Nephron progenitor cell (in vitro differentiated cells): ENCODE measurements around the gene SSNA1.
A peak's percentile ranks its signal among the peaks of the same experiment; 100 is the strongest.

ENCODE experiments used
- DNase-seq: peaks from one replicate; pipeline ENCODE4 v3.0.0; 2021
- H3K27ac Mint-ChIP-seq: 2 replicates; pipeline ENCODE4 v1.8.0; 2021; ENCODE audit warnings: mild to moderate bottlenecking, moderate library complexity, mixed read lengths
- H3K27me3 Mint-ChIP-seq: 2 replicates; pipeline ENCODE4 v1.8.0; 2021; ENCODE audit warnings: mild to moderate bottlenecking, low read depth, mixed read lengths; ENCODE audit not compliant: poor library complexity
- H3K36me3 Mint-ChIP-seq: 2 replicates; pipeline ENCODE4 v1.8.0; 2021; ENCODE audit warnings: low read depth, mixed read lengths
- H3K4me1 Mint-ChIP-seq: 2 replicates; pipeline ENCODE4 v1.8.0; 2021; ENCODE audit warnings: mixed read lengths
- H3K4me3 Mint-ChIP-seq: 2 replicates; pipeline ENCODE4 v1.8.0; 2021; ENCODE audit warnings: mild to moderate bottlenecking, moderate library complexity, mixed read lengths
- H3K9me3 Mint-ChIP-seq: 2 replicates; pipeline ENCODE4 v1.8.0; 2021; ENCODE audit warnings: mild to moderate bottlenecking, moderate library complexity, mixed read lengths
- TF ChIP-seq, protein P1 (sequence below): fragments of 200-600 bp; sonication (generic); IDR thresholded peaks from 2 replicates; pipeline ENCODE4 v1.5.0; 2021; ENCODE audit warnings: antibody characterized with exemption

SSNA1 gene

DNA sequence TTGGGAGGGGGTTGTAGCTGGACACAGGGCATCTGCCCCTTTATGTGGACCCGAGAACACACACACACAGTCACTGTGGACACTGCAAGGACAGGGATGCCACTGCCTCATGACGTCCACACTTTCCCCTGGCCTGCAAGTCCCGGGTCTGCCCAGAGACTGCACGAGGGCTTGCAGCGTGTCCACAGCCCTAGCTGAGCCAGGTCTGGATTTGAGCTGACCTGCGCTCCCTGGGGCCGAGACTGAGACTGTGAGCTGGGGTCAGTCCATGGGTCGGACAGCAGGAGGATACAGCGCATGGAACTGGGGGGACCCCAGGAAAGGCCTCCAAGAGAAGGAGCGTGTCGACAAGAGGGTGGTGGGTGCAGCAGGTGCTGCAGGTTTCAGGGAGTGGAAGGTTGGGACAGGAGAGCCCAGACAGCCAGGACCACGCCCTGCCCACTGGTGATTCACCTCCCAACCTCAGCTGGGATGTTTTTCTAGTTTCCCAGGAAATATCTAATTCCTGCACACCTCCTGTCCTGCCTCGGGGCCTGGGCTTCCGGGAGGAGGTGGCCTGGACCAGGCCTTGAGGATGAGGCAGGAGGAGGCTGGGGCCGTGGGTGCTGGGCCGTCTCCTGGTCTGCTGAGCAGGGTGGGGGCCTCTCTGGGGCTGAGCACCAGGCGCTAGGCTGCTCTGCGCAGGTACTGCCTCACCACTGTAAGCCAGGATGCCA, 38.0 kb downstream of the SSNA1 start:
- H3K4me3 Mint-ChIP-seq: no peak overlapping the region
- TF ChIP-seq, protein P1, sequence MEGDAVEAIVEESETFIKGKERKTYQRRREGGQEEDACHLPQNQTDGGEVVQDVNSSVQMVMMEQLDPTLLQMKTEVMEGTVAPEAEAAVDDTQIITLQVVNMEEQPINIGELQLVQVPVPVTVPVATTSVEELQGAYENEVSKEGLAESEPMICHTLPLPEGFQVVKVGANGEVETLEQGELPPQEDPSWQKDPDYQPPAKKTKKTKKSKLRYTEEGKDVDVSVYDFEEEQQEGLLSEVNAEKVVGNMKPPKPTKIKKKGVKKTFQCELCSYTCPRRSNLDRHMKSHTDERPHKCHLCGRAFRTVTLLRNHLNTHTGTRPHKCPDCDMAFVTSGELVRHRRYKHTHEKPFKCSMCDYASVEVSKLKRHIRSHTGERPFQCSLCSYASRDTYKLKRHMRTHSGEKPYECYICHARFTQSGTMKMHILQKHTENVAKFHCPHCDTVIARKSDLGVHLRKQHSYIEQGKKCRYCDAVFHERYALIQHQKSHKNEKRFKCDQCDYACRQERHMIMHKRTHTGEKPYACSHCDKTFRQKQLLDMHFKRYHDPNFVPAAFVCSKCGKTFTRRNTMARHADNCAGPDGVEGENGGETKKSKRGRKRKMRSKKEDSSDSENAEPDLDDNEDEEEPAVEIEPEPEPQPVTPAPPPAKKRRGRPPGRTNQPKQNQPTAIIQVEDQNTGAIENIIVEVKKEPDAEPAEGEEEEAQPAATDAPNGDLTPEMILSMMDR: no peak
- H3K9me3 Mint-ChIP-seq: no peaks in the 10 kb centered on the region
- no peak overlapping the region for H3K27ac Mint-ChIP-seq
- no peak for DNase-seq
- H3K4me1 Mint-ChIP-seq: peaks cover 14% of the 10 kb centered on the region
- H3K36me3 Mint-ChIP-seq: no peaks in the 10 kb centered on the region
- peaks cover 4% of the 10 kb centered on the region for H3K27me3 Mint-ChIP-seq

DNA sequence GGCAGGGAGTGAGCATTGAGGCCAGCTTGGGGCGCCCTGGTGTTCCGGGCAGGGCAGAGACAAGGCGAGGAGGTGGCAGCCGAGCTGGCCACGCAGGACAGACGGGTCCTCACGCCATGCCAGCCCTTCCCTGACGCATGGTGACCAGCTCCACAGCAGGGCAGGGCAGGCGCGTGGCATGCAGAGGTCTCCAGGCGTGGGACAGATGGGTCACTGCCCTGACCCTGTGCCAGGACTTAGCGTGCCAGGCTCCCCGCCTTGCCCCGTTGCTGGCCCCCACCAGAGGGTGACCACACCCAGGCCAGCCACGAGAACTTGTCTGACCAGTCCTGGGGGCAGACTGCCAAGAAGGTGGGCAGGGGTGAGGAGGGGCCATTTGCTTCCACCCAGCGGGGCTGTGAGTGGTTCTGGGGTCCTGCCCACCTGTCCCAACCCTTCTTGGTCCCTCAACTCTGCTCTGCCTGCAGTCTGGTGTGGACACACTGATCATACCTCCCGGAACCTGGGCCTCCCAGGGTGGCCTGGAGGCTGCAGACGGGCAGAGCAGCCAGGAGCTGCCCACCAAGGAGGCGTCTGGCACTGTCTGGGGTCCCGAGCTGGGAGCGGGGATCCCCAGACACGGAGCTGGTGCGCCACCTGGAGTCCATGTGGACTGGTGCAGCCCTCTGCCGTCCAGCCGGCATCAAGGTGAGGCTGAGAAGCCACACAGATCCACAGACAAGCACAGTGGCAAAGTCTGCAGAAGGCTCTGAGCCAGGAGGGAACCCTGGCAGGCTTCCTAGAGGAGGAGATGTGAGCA, 38.8 kb downstream of the SSNA1 start, which contains the start of gene RNF224:
Gene RNF224 (plus strand): TSS at position 449 of the 799 bp plus-strand sequence. CDS start 834 bp downstream, outside the sequence.
- Mint-ChIP-seq H3K4me3 (peak within 1 kb of the TSS; percentile 46), H3K27ac (no peak within 1 kb of the TSS), H3K36me3 (no peaks in the 10 kb centered on the region), H3K4me1 (peaks cover 14% of the 10 kb centered on the region), H3K27me3 (peaks cover 4% of the 10 kb centered on the region), H3K9me3 (no peaks in the 10 kb centered on the region)
- peak; percentile 89 for DNase-seq
- TF ChIP-seq, protein P1: peak; percentile 83

DNA sequence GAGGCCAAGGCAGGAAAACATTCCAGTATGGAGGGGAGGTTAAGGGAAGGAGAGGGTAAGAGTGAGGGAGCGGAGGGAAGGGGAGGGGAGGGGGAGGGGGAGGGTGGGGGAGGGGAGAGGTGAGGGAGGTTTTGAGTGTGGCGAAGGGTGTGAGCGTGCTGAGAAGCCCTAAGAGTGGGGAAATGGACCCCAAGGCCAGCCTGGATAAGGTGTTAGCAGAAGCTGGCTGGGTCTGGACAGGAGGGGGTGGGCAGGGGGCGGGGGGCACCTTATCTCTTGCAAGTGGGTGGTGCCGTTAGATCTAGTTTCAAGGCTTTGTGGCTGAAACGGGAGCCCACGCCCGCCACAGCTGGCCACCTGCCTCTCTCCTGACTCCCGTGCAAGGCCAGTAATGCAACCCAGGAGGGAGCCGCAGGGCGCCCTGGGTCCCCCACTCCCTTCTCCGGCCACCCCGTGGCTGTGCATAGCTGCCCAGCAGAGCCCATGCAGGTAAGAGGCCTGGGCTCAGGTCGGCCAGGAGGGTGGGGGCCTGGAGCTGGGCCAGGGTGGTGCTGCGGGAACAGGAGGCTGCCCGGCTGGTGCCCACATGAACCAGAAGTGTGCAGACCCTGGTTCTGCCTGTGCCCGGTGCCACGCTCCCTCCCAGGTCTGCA, 39.5 kb downstream of the SSNA1 start:
- peaks cover under 1% of the 10 kb centered on the region for H3K27me3 Mint-ChIP-seq
- TF ChIP-seq, protein P1: no peak
- no peaks in the 10 kb centered on the region for H3K9me3 Mint-ChIP-seq
- H3K36me3 Mint-ChIP-seq: no peaks in the 10 kb centered on the region
- no peak for DNase-seq
- H3K27ac Mint-ChIP-seq: no peak overlapping the region
- H3K4me3 Mint-ChIP-seq: peak overlapping the region; percentile 46
- H3K4me1 Mint-ChIP-seq: peaks cover 14% of the 10 kb centered on the region

DNA sequence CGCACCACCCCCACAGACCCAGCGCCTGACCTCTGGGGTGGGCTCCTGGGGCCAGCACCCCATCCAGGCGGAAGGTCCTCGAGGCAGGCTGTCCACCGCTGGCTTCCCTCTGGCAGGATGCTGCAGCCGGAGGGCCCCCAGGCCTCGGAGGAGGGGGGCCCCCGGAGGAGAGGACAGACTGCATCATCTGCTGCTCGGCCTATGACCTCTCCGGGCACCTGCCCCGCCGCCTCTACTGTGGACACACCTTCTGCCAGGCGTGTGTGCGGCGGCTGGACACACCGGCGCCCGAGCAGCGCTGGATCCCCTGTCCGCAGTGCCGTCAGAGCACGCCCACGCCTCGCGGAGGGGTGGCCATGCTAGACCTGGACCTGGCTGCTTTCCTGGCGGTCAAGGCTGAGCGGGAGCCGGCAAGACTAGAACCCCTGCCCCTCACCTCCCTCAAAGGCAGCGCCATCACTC, 40.1 kb downstream of the SSNA1 start:
- Mint-ChIP-seq H3K4me3 (no peak overlapping the region), H3K27ac (no peak overlapping the region), H3K36me3 (no peaks in the 10 kb centered on the region), H3K9me3 (no peaks in the 10 kb centered on the region), H3K4me1 (peaks cover 14% of the 10 kb centered on the region), H3K27me3 (no peaks in the 10 kb centered on the region)
- DNase-seq: no peak
- TF ChIP-seq, protein P1: no peak

DNA sequence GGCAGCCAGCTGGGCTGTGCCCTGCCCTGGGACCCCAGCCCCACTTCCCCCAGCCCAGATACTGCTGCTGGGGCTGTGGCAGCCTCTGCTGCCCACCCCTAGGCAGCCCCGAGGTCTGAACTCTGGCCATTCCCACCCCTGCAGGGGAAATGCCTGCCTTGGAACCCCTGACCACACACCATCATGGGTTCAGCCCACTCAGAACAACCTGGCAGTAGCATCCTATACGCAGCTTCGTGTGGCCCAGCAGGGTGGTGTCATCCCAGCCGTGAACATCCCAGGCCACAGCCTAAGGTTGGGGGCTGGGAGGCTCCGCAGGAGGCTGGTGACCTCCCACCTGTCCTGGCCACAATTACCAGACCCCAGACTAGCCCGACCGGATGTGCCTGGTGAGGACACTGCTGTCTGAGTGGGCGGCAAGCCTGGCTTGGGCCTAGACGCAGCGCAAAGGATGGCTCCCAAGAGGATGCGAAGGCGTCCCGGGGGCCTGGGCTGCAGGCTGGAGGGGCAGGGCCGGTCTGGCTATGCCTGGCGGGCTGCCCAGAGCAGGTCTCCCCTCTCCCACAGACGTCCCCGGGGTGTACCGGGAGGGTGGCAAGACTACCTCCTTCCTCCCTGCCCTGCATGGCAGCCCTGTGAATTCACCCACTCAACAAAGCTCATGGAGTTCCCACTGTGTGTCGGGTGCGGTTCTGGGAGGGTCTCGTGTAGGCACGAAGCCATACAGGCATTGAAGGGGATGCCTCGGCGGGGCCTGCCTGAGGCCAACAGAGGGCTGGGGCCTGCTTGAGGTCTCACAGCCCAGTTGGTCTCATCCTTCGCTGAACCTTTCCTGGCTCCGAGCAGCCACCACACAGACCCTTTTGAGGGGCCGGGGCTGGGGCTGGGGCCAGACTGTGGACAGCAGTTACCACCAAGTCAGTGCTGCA, 40.8 kb downstream of the SSNA1 start:
- no peaks in the 10 kb centered on the region for H3K36me3 Mint-ChIP-seq
- TF ChIP-seq, protein P1: no peak
- no peaks in the 10 kb centered on the region for H3K27me3 Mint-ChIP-seq
- no peaks in the 10 kb centered on the region for H3K9me3 Mint-ChIP-seq
- no peak overlapping the region for H3K27ac Mint-ChIP-seq
- peaks cover 14% of the 10 kb centered on the region for H3K4me1 Mint-ChIP-seq
- DNase-seq: no peak
- no peak overlapping the region for H3K4me3 Mint-ChIP-seq
